Measurements from ENCODE around the gene GZMA.
A peak's percentile ranks its signal among the peaks of the same experiment; 100 is the strongest.
"Not testable (repeated sequence)": the region's sequence is repeated elsewhere in the genome, so short reads cannot be mapped to it uniquely, and the experiment has no call there.

GZMA gene

GRCh38 chr5:55102348-55102747, at the start of gene GZMA:
TSS of gene GZMA (plus strand) at chr5:55102646. CDS start at chr5:55102683, 37 bp downstream.
- peak; percentile 11 for DNase-seq

- no peak for DNase-seq
These were observed 47.3 kb upstream of the GZMA start for GRCh38 chr5:55055183-55055582.

GRCh38 chr5:55062039-55062779, 40.2 kb upstream of the GZMA start:
- peak; percentile 50 for DNase-seq

GRCh38 chr5:55063220-55063863, 39.1 kb upstream of the GZMA start:
- no peak for DNase-seq

GRCh38 chr5:55063899-55064298, 38.5 kb upstream of the GZMA start:
- DNase-seq, result no peak

GRCh38 chr5:55064523-55064922, 37.9 kb upstream of the GZMA start:
- no peak for DNase-seq

- no peak for DNase-seq
These were observed 36.2 kb upstream of the GZMA start for GRCh38 chr5:55066277-55066676.

DNA sequence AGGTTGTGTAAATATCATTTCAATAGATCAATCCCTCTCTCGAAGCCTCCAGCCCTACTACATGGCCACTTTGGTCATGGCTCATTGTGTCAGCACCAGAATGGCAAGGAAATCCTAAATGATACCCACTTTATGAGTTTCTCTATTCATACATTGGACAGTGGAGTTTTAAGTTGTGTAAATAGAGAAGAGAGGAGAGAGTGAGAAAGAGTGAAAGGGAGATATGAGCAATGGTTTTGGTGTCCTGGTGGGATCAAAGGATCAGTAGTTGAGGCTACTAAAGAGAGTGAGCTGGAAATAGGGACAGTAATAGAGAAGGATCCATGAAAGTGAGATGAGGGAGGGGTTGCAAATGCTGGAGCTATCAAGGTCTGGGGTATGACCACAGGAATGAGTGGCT, 31.5 kb upstream of the GZMA start:
- DNase-seq, result no peak

- DNase-seq, result no peak
These were observed 31.0 kb upstream of the GZMA start for GRCh38 chr5:55071413-55071812.

- no peak for DNase-seq
These were observed 29.8 kb upstream of the GZMA start for GRCh38 chr5:55072666-55073065.

DNA sequence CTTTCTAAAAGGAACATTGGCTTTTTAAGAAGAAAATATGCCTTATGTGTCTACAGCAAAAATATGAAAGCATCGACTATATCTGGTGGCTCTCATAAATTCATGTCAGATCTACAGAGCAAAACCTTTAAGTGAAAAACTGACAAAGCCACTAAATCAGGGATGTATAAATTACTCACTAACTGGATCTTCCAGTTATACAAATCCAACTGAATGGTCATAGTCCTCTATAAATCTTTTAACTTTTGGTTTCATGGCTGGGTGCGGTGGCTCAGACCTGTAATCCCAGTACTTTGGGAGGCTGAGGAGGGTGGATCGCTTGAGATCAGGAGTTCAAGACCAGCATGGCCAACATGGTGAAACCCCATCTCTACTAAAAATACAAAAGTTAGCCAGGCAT, 29.2 kb upstream of the GZMA start:
- DNase-seq, result no peak

DNA sequence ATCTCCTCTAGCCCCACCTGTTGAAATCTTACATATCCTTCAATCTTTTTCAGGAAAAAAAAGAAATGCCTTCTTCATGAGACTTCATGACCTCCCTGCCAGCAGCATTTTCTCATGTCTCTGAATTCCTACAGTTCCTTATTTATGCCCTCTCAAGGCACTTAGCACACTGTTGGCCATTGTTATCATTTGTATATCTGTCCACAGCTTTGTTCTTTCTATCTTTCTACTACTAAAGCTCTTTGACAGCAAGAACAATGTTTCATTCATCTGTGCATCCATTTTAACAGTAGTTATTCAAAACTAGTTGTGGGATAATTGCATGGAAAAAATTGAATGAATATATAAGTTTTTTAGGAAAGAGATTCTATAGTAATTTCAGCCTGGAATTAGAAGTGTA, 20.9 kb upstream of the GZMA start:
- no peak for DNase-seq

DNA sequence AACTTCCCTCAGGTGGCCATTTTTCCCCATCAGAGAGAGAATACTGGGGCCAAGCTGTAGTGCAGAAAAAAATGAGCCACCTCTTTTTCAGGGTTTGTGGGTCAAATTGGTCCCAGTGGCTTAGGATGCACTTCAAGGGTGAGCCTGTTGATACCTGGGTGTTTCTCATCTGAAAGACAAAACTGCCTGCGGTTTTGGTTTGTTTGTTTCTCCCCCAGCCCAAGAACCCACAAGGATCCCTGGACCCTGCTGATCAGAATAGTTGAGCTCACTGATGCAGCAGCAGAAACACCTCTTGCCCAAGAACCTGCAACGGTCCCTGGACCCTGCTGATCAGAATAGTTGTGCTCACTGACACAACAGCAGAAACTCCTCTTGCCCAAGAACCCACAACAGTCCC, 13.1 kb upstream of the GZMA start:
- DNase-seq, result not testable (repeated sequence)

DNA sequence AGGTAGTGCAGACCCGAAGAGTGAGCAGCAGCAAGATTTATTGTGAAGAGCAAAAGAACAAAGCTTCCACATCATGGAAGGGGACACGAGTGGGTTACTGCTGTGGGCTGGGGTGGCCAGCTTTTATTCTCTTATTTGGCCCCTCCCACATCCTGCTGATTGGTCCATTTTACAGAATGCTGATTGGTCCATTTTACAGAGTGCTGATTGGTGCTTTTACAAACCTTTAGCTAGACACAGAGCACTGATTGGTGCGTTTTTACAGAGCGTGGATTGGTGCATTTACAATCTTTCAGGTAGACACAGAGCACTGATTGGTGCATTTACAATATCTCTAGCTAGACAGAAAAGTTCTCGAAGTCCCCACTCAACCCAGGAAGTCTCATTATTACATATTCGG, 11.4 kb upstream of the GZMA start:
- not testable (repeated sequence) for DNase-seq

DNA sequence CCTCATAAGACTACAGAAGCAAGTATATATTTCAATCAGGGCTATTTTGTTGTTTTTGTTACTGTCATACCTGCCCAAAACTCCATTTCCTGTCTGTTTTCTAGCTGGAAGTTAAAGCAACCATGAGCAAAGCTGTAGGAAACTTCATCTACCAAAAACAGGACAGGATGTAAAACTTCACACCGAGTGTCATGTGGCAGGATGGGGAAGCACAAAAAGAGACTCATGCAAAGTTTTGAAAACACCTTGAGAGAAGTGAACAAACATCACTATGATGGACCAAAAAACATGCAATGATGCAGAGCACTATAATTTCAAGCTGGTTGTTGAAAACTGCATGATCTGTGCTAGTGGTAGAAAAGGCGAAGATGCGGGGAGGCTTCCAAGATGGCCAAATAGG, 6.3 kb upstream of the GZMA start:
- no peak for DNase-seq

DNA sequence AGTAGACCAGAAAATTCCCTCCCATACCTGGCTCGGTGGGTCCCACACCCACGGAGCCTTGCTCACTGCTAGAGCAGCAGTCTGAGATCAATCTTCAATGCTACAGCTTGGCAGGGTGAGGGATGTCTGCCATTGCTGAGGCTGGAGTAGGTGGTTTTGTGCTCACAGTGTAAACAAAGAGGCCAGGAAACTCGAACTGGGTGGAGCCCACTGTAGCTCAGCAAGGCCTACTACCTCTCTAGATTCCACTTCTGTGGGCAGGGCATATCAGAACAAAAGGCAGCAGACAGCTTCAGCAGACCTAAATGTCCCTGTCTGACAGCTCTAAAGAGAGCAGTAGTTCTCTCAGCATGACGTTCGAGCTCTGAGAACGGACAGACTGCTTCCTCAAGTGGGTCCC, 5.6 kb upstream of the GZMA start:
- no peak for DNase-seq

GRCh38 chr5:55101148-55101547, 1.3 kb upstream of the GZMA start:
- DNase-seq, result not testable (repeated sequence)

GRCh38 chr5:55101556-55102276, 730 bp upstream of the GZMA start:
- no peak for DNase-seq

DNA sequence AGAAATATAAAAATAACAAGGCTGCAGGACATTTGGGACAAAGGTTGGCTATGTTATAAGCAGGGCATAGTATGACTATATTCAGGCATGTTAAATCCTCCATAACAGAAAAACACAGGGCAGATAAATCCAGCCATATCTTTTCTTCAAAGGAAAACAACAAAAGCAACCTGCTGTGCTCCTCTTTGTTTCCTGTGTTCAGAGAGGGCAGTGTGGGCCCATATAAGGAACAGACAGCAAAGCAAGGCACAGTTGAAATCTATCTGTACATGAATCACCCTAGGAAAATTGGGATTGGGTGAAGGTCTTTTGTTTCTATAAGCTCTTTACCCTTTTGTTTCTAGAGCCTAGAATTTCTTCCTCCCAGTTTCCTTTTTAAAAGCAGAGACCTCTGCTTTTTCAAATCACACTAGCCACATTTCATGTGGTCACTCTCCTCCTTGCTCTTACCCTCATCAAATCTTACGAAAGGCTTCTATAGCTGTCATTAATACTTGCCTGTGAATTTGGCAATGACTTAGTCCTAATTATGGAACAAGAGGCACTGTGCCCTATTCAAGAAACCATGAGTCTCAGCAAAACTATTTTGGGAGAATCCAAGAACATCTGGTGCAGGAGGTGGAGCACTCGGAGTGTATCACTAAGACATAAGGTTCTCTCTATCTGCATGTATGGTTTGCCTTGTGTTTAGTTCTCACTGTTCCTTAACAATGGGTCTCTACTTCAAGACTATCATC, 1.8 kb downstream of the GZMA start:
- no peak for DNase-seq

- DNase-seq, result no peak
These were observed 2.7 kb downstream of the GZMA start for GRCh38 chr5:55104946-55105701.

DNA sequence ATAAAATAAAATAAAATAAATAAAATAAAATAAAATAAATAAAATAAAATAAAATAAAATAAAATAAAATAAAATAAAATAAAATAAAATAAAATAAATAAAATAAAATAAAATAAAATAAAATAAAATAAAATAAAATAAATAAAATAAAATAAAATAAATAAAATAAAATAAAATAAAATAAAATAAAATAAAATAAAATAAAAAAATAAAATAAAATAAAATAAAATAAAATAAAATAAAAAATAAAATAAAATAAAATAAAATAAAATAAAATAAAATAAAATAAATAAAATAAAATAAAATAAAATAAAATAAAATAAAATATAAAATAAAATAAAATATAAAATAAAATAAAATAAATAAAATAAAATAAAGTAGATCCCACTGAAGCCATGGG, 3.5 kb downstream of the GZMA start:
- not testable (repeated sequence) for DNase-seq

- DNase-seq, result no peak
These were observed 6.2 kb downstream of the GZMA start for GRCh38 chr5:55108661-55109060.

DNA sequence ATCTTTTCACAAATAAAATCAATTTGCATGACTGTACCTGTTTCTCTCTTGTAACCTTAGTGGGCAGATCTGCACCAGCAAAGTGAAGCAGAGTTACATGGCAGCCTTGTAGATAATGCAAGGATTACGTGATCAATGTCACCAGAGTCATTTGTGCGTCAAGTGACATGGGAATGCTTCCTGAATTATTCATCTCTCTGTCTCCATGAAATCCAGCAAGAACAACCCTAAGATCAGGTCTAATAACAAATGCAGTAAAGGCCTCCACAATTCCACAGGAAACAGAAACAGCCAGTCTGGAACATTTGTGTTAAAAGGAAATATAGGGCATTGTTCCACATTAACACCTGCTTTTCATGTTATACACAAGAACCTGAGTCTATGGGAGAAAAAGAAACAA, 7.8 kb downstream of the GZMA start:
- no peak for DNase-seq

Measured in activated naive CD4-positive, alpha-beta T cell treated with Interleukin-2 at 50 U/mL for 16 hours (primary cell).